T47D (cell line): ENCODE data around the gene SPOCD1.

Source experiments
- DNase-seq, 2 experiments: peaks; one replicate each; pipeline versions ENCODE4 v3.0.0 to v3.0.0-alpha.2; 2011 to 2012; ENCODE audit warnings: low read depth in 1 of 2, low spot score in 1 of 2
- JUND ChIP-seq: IDR thresholded peaks from 2 replicates; pipeline ENCODE4 v1.6.1; 2012; ENCODE audit warnings: low read depth
- in situ Hi-C: cut with HindIII; loops from 2 replicates; pipeline ENCODE4 v1.10.0; 2016; ENCODE audit warnings: low sequenced_read_pairs, low pct_unique_long_range_greater_than_20kb

Gene SPOCD1

GRCh38 chr1:31786366-31787060, 29.3 kb downstream of the SPOCD1 start:
- no peak for TF ChIP-seq JUND
- in situ Hi-C loops, result no loop called here

GRCh38 chr1:31785947-31786290, 29.9 kb downstream of the SPOCD1 start:
- in situ Hi-C loops, result no loop called here
- TF ChIP-seq JUND, result no peak
- DNase-seq, result no peak

More at GRCh38 chr1:31786366-31787060, 29.3 kb downstream of the SPOCD1 start:
- DNase-seq, result no peak

- no peak for TF ChIP-seq JUND
- no peak for DNase-seq
- in situ Hi-C loops, result no loop called here
Measured at GRCh38 chr1:31785020-31785946, 30.5 kb downstream of the SPOCD1 start.

- DNase-seq, result no peak
- no peak for TF ChIP-seq JUND
- in situ Hi-C loops, result no loop called here
Measured at GRCh38 chr1:31784356-31785019, 31.3 kb downstream of the SPOCD1 start.

- in situ Hi-C loops, result no loop called here
- no peak for TF ChIP-seq JUND
- no peak for DNase-seq
Measured at GRCh38 chr1:31783846-31784245, 32.0 kb downstream of the SPOCD1 start.

GRCh38 chr1:31782421-31783410, 33.1 kb downstream of the SPOCD1 start:
- in situ Hi-C loops, result no loop called here
- TF ChIP-seq JUND, result no peak
- no peak for DNase-seq

- no peak for DNase-seq
- in situ Hi-C loops, result no loop called here
- TF ChIP-seq JUND, result no peak
Measured at GRCh38 chr1:31781756-31782371, 34.0 kb downstream of the SPOCD1 start.

- TF ChIP-seq JUND, result no peak
- in situ Hi-C loops, result no loop called here
- no peak for DNase-seq
Measured at GRCh38 chr1:31781138-31781755, 34.6 kb downstream of the SPOCD1 start.

GRCh38 chr1:31780632-31781031, 35.2 kb downstream of the SPOCD1 start:
- TF ChIP-seq JUND, result no peak
- in situ Hi-C loops, result no loop called here
- DNase-seq, result no peak

- in situ Hi-C loops, result no loop called here
- TF ChIP-seq JUND, result no peak
- no peak for DNase-seq
Measured at GRCh38 chr1:31779687-31780086, 36.1 kb downstream of the SPOCD1 start.

GRCh38 chr1:31778763-31779488, 36.9 kb downstream of the SPOCD1 start:
- no peak for TF ChIP-seq JUND
- in situ Hi-C loops, result no loop called here
- DNase-seq, result no peak
